Activated CD4-positive, alpha-beta T cell treated with anti-CD3 and anti-CD28 coated beads, Interleukin-2, amount 10 ng/mL, durations not matched to agents 24 days and 14 days (primary cell): ENCODE results near the gene FLNC. TPM values are rescaled to one million over a fixed set of nuclear protein-coding genes. Genes with fewer than 3 reads are reported as not detected.

Experiments used
- DNase-seq: peaks from one replicate; pipeline ENCODE4 v3.0.0; 2022
- H3K27ac Mint-ChIP-seq: one replicate; pipeline ENCODE4 v1.8.0; 2022; ENCODE audit warnings: mild to moderate bottlenecking, mixed read lengths
- H3K27me3 Mint-ChIP-seq: one replicate; pipeline ENCODE4 v1.8.0; 2022; ENCODE audit warnings: mixed read lengths
- H3K36me3 Mint-ChIP-seq: one replicate; pipeline ENCODE4 v1.8.0; 2022; ENCODE audit warnings: low read depth, mild to moderate bottlenecking, mixed read lengths
- H3K4me1 Mint-ChIP-seq: one replicate; pipeline ENCODE4 v1.8.0; 2021; ENCODE audit warnings: mixed read lengths
- H3K4me3 Mint-ChIP-seq: one replicate; pipeline ENCODE4 v1.8.0; 2022; ENCODE audit warnings: mild to moderate bottlenecking, moderate library complexity, mixed read lengths
- H3K9me3 Mint-ChIP-seq: one replicate; pipeline ENCODE4 v1.8.0; 2021; ENCODE audit warnings: mixed read lengths
- intact Hi-C: fragments of 100-400 bp; cut with micrococcal nuclease; formaldehyde crosslinking; loops from one replicate; pipeline ENCODE4 v1.15.1; 2023
- total RNA-seq: library from RNA; stranded (reverse); gene quantifications from 2 replicates; pipeline ENCODE4 v1.2.3, GENCODE V29; 2022

Gene FLNC
- total RNA-seq, 1 donor from 2014 or later: 0.02 TPM

GRCh38 chr7:128811631-128812430 lies 18.4 kb upstream of the FLNC start:
- Mint-ChIP-seq H3K4me3 (no peak overlapping the region), H3K9me3 (no peaks in the 10 kb centered on the region), H3K27me3 (peaks cover 3% of the 10 kb centered on the region), H3K4me1 (no peaks in the 10 kb centered on the region), H3K36me3 (no peaks in the 10 kb centered on the region), H3K27ac (no peak overlapping the region)
- intact Hi-C loops: no loop called here
- no peak for DNase-seq

GRCh38 chr7:128812514-128813168 lies 17.6 kb upstream of the FLNC start:
- Mint-ChIP-seq H3K4me3 (no peak overlapping the region), H3K36me3 (no peaks in the 10 kb centered on the region), H3K27ac (no peak overlapping the region), H3K4me1 (no peaks in the 10 kb centered on the region), H3K27me3 (peaks cover 3% of the 10 kb centered on the region), H3K9me3 (no peaks in the 10 kb centered on the region)
- DNase-seq: no peak
- intact Hi-C loops: no loop called here

GRCh38 chr7:128814499-128814898 lies 15.7 kb upstream of the FLNC start:
- Mint-ChIP-seq H3K4me1 (no peaks in the 10 kb centered on the region), H3K36me3 (no peaks in the 10 kb centered on the region), H3K4me3 (no peak overlapping the region), H3K27me3 (peaks cover 5% of the 10 kb centered on the region), H3K9me3 (no peaks in the 10 kb centered on the region), H3K27ac (no peak overlapping the region)
- DNase-seq: no peak
- intact Hi-C loops: no loop called here

- H3K36me3 Mint-ChIP-seq: no peaks in the 10 kb centered on the region
- H3K4me1 Mint-ChIP-seq: peaks cover 2% of the 10 kb centered on the region
- intact Hi-C loops: no loop called here
- peaks cover 9% of the 10 kb centered on the region for H3K27me3 Mint-ChIP-seq
- H3K4me3 Mint-ChIP-seq: no peak overlapping the region
- no peak for DNase-seq
- H3K9me3 Mint-ChIP-seq: no peaks in the 10 kb centered on the region
- H3K27ac Mint-ChIP-seq: no peak overlapping the region
Measured at GRCh38 chr7:128815289-128815942, 14.8 kb upstream of the FLNC start.

GRCh38 chr7:128818694-128819093 lies 11.5 kb upstream of the FLNC start:
- H3K36me3 Mint-ChIP-seq: no peaks in the 10 kb centered on the region
- H3K9me3 Mint-ChIP-seq: no peaks in the 10 kb centered on the region
- DNase-seq: no peak
- H3K27ac Mint-ChIP-seq: no peak overlapping the region
- H3K4me1 Mint-ChIP-seq: peaks cover 2% of the 10 kb centered on the region
- intact Hi-C loops: no loop called here
- H3K4me3 Mint-ChIP-seq: no peak overlapping the region
- peaks cover 10% of the 10 kb centered on the region for H3K27me3 Mint-ChIP-seq

GRCh38 chr7:128821724-128822123 lies 8.5 kb upstream of the FLNC start:
- Mint-ChIP-seq H3K27me3 (peaks cover 7% of the 10 kb centered on the region), H3K36me3 (no peaks in the 10 kb centered on the region), H3K9me3 (no peaks in the 10 kb centered on the region), H3K27ac (no peak overlapping the region), H3K4me1 (peaks cover 2% of the 10 kb centered on the region), H3K4me3 (no peak overlapping the region)
- DNase-seq: no peak
- intact Hi-C loops: no loop called here

- Mint-ChIP-seq H3K27me3 (peaks cover 28% of the 10 kb centered on the region), H3K36me3 (no peaks in the 10 kb centered on the region), H3K4me1 (peaks cover 8% of the 10 kb centered on the region), H3K4me3 (no peak overlapping the region), H3K9me3 (no peaks in the 10 kb centered on the region), H3K27ac (no peak overlapping the region)
- no peak for DNase-seq
- intact Hi-C loops: no loop called here
Measured at GRCh38 chr7:128826512-128826911, 3.7 kb upstream of the FLNC start.

GRCh38 chr7:128826916-128827247 lies 3.3 kb upstream of the FLNC start:
- no peak for DNase-seq
- intact Hi-C loops: no loop called here
- Mint-ChIP-seq H3K27me3 (peaks cover 30% of the 10 kb centered on the region), H3K27ac (no peak overlapping the region), H3K9me3 (no peaks in the 10 kb centered on the region), H3K36me3 (no peaks in the 10 kb centered on the region), H3K4me1 (peaks cover 8% of the 10 kb centered on the region), H3K4me3 (no peak overlapping the region)

- no peaks in the 10 kb centered on the region for H3K9me3 Mint-ChIP-seq
- no peak overlapping the region for H3K4me3 Mint-ChIP-seq
- intact Hi-C loops: no loop called here
- peaks cover 32% of the 10 kb centered on the region for H3K27me3 Mint-ChIP-seq
- H3K4me1 Mint-ChIP-seq: peaks cover 8% of the 10 kb centered on the region
- no peak overlapping the region for H3K27ac Mint-ChIP-seq
- DNase-seq: no peak
- no peaks in the 10 kb centered on the region for H3K36me3 Mint-ChIP-seq
Measured at GRCh38 chr7:128827248-128827958, 2.8 kb upstream of the FLNC start.

- Mint-ChIP-seq H3K27ac (no peak overlapping the region), H3K27me3 (peaks cover 32% of the 10 kb centered on the region), H3K4me1 (peaks cover 8% of the 10 kb centered on the region), H3K9me3 (no peaks in the 10 kb centered on the region), H3K36me3 (no peaks in the 10 kb centered on the region), H3K4me3 (no peak overlapping the region)
- DNase-seq: no peak
- intact Hi-C loops: no loop called here
Measured at GRCh38 chr7:128827971-128828711, 2.1 kb upstream of the FLNC start.

- H3K4me3 Mint-ChIP-seq: peak overlapping the region; percentile 45
- peaks cover 8% of the 10 kb centered on the region for H3K4me1 Mint-ChIP-seq
- intact Hi-C loops: no loop called here
- H3K9me3 Mint-ChIP-seq: no peaks in the 10 kb centered on the region
- DNase-seq: no peak
- no peaks in the 10 kb centered on the region for H3K36me3 Mint-ChIP-seq
- no peak overlapping the region for H3K27ac Mint-ChIP-seq
- H3K27me3 Mint-ChIP-seq: peaks cover 42% of the 10 kb centered on the region
Measured at GRCh38 chr7:128829391-128830166, 627 bp upstream of the FLNC start.

- no peak for DNase-seq
- Mint-ChIP-seq H3K9me3 (no peaks in the 10 kb centered on the region), H3K27ac (no peak overlapping the region), H3K4me3 (peak overlapping the region; percentile 32), H3K4me1 (peaks cover 8% of the 10 kb centered on the region), H3K27me3 (peaks cover 42% of the 10 kb centered on the region), H3K36me3 (no peaks in the 10 kb centered on the region)
- intact Hi-C loops: no loop called here
Measured at GRCh38 chr7:128831178-128831993, 1.2 kb downstream of the FLNC start.
